DMS 273 (cell line): ENCODE measurements around the gene KRTAP12-4.
A peak's percentile ranks its signal among the peaks of the same experiment; 100 is the strongest.
"Not testable (repeated sequence)": the region's sequence is repeated elsewhere in the genome, so short reads cannot be mapped to it uniquely, and the experiment has no call there.

Experiments used
- DNase-seq: peaks from one replicate; lab custom pipeline; 2025; ENCODE audit not compliant: unreplicated experiment; lab: John Stamatoyannopoulos, UW

KRTAP12-4 gene

DNA sequence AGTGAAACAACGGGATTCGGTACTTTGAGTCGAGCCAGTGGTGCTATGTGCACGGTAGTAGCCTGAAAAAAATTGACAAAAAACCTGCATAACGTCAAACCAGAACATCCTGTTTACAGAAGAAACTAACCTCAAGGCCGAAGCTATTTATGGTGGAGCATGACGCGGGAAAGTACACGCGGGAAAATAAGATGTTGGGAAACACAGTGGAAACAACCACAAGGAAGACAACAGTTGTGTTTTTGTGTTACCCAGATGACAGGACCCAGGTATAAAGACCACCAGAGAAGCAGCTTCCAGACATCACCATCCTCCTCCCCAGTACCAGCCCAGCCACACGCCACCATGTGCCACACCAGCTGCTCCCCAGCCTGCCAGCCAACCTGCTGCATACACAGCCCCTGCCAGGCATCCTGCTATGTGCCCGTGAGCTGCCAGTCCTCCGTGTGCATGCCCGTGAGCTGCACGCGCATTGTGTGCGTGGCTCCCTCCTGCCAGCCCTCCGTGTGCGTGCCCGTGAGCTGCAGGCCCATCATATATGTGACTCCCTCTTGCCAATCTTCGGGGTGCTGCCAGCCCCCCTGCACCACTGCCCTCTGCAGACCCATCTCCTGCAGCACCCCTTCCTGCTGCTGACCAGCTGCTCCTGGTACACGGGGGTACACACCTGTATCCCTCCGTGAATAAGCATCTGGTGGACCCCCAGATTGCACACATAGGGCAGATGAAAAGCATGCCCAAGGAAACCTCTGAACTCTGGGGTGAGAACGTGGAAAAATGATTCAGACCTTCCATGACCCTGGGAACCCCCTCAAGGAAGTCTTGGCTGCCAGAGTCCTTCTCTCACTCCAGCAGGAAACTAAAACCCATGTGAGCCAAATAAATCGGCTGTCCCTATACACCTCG is 3.4 kb upstream of the KRTAP12-4 start, which contains the start of gene KRTAP12-3:
Gene KRTAP12-3, plus strand, starts transcription at position 298 of the 906 bp plus-strand sequence. Its CDS starts 48 bp downstream, at position 346.
- peak; percentile 63 for DNase-seq

GRCh38 chr21:44656868-44657267 is 2.4 kb upstream of the KRTAP12-4 start:
- no peak for DNase-seq

DNA sequence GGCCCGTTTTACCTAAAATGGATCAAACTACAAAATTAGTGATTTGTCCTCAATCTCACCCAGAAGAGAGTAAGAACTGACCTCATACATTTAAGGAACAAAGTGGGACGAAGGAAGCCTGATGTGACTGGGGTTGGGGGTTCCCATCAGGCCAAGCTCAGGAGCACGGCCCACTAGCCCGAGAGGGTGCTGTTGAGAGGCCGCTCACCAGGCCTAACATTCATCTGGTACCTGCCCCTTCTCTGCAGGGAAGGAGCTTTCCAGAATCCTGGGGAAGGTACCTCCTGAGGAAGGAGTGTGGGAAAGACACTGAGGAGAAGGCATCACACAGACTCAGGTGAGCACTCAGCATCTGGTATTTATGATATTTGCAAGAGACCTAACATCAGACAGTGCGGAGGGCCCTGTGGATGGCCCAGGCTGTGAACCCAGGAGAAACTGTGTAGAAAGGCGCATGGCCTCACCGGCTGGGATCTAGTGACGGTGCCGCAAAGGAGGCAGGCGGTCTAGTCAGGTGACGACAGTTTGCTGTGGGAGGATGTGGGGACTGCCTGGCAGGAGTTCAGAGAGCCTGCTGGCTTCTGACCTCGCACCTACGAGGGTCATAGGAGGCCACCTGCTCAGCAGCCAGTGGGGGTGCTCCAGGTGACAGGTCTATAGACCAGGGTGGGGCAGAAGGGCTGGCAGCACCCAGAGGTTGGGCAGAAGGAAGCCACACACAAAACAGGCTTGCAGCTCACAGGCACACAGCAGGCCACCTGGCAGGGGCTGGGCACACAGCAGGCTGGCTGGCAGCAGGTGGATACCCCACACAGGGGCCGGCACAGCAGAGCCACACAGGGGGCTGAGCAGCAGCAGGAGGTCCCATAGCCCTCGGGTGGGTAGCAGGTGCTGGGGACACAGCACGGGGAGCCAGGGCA is 543 bp downstream of the KRTAP12-4 start:
- DNase-seq = no peak

DNA sequence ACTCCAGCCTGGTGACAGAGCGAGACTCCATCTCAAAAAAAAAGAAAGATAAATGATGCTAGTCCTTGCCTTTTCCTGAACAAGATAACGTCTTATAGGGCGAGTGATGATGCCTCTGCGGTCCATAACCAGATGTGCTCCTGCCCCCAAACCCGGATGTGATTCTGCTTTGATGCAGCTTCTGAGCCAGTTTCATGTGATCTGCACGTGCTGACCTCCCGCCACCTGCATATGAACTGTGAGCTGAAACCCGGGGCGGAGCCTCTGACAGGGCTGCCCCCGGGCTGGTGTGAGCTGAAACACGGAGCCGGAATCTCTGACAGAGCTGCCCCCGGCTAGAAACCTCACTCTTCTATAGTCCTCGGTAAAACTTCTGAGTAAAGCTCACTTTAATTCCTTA is 1.3 kb downstream of the KRTAP12-4 start:
- peak; percentile 17 for DNase-seq

DNA sequence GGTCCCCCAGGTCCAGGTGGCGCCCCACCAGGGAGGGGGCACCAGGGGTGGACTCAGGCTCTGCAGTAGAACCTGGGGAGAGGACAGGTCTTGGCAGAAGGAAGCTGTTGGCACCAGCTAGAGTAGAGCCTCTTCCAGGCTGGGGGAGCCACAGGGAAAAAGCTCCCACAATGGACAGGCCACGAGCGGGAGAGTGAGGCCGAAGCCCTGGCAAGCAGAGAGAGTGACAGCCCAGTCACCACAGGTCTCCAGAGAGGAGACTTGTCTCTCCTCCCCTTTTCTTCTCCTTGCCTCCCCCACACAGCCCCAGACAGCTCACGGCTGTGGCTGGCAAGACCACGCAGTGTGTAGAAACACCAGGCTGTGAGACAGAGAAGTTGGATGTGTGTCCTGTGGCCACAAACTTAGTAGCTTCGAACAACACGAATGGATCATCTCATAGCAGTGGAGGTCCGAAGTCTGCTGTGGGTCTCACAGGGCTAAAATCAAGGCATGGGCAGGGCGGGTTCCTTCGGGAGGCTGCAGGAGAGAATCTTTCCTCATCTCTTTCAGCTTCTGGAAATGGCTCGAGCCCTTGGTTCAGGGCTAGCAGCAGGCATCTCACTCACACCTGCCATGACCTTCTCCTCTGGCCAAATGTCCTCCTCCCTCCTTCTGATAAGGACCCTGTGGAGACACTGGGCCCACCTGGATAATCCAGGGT is 3.3 kb downstream of the KRTAP12-4 start:
- DNase-seq = no peak

DNA sequence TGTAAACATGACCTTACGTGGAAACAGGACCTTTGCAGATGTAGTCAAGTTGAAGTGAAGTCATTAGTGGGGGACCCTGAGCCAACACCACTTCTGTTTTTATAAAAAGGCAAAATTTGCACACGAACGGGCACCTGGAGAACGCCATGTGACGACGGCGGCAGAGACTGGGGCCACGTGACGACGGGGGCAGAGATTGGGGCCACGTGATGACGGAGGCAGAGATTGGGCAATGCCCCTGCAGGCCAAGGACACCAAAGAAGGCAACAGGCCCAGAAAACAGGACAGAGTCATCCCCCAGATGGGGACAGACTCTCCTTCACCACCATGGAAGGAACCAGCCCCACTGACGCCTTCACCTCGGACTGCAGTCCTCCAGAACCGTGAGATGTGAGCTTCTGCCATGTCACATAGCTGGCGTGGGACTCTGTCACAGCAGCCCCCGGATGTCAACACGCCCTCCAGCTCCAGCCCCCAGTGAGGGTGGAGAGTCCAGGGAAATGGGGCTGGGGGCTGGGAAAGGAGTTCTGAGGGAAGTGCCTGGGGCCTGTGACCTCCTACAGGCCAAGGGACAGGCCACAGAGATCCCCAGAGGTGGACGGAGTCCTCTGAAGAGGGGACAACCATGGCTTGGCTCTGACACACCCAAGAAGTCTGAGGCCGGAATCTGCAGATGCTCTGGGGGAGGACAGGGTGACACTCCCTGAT is 4.0 kb downstream of the KRTAP12-4 start:
- no peak for DNase-seq

DNA sequence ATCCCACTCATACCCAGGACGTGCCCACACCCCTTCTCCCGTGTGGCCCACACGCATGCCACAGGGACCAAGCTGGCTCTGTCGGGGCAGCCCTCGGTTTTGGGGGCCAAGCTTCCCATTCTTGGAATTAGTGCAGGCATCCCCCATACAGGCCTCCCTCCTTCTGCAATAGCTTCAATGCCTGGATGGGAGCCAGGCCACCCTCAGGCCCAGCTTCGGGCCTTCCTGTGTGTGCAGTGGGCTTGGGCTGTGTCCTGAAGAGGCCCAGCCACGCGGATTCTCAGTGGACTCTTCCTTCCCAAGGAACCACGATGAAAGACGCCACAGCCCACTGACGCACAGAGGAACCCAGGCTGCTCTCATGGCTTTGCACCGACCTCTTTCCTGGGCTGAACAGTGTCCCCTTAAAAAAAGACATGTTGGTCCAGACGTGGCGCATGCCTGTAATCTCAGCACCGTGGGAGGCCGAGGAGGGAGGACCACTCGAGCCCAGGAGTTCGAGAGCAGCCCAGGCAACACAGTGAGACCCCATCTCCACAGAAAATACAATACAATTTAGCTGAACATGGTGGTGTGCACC is 4.8 kb downstream of the KRTAP12-4 start:
- DNase-seq = no peak

DNA sequence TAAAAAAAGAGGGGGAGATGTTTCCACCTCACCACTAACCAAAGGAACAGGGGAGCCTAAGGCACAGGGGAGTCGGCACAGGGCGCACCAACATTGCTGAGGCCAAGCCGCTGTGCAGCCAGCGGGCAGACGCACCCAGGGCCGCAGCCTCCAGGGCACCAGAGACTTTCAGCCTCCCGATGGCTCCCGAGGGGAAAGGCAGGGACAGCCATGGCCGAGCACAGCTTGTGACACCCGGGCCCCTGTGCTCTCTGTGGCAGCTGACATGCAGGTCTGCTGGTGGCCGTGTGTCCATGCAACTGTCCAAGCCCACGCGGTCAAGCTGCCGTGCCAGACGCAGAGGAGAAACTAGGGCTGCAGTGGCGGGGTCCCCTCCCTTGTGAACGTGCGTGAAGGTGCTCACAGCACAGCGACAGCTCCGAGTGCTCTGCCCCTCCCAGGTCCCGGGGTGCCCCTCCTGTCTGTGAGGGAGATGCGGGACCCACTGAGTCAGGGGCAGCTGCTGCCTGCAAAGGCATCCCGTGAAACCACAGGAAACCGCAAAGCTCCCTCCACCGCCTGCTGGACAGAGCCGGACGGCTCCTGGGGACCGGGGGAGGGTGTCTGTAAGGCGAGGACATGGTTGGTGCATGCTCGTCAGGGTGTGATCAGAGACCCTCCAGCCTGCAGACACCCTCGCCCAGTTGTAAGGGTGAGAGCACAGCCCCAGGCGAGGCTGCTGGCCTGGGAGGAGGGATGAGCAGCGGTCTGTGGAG is 5.7 kb downstream of the KRTAP12-4 start:
- DNase-seq = no peak

- DNase-seq = peak; percentile 83
Measured at GRCh38 chr21:44647222-44647552, 7.3 kb downstream of the KRTAP12-4 start.

- DNase-seq = peak; percentile 83
Measured at GRCh38 chr21:44646366-44647221, 7.9 kb downstream of the KRTAP12-4 start, which contains the start of gene KRTAP10-11. Gene KRTAP10-11, plus strand, starts transcription at chr21:44646414. Its CDS starts 45 bp downstream, at chr21:44646459.

GRCh38 chr21:44644878-44645277 is 9.6 kb downstream of the KRTAP12-4 start:
- no peak for DNase-seq

DNA sequence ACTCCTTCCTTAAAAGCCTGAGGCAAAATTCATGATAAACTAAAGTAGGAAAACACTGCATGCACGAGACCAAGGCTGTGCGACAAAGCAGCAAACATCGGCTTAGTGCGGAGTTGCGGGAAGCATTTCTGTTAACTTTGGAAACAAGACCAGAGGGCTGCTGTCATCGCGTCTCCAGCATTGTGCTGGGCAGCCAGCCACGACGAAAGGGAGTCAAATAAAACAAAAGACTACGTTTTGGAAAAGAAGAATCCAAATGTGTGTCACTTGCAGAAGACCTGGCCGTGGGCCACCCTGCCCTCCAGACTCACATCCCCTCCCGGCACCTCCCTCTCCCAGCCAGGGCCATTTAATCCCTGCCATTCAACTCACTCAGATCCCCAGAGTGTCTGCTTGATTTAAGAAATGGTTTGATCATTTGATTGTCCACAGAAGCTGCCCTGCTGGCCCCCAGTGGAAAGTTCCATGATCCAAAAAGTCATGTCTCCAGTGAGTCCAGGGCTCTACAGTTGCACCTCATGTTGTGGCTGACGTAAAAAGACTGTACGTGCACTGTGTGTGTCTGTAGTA is 10.6 kb downstream of the KRTAP12-4 start:
- no peak for DNase-seq

- DNase-seq = no peak
Measured at GRCh38 chr21:44640761-44641160, 13.7 kb downstream of the KRTAP12-4 start.

- no peak for DNase-seq
Measured at GRCh38 chr21:44639331-44639655, 15.2 kb downstream of the KRTAP12-4 start.

DNA sequence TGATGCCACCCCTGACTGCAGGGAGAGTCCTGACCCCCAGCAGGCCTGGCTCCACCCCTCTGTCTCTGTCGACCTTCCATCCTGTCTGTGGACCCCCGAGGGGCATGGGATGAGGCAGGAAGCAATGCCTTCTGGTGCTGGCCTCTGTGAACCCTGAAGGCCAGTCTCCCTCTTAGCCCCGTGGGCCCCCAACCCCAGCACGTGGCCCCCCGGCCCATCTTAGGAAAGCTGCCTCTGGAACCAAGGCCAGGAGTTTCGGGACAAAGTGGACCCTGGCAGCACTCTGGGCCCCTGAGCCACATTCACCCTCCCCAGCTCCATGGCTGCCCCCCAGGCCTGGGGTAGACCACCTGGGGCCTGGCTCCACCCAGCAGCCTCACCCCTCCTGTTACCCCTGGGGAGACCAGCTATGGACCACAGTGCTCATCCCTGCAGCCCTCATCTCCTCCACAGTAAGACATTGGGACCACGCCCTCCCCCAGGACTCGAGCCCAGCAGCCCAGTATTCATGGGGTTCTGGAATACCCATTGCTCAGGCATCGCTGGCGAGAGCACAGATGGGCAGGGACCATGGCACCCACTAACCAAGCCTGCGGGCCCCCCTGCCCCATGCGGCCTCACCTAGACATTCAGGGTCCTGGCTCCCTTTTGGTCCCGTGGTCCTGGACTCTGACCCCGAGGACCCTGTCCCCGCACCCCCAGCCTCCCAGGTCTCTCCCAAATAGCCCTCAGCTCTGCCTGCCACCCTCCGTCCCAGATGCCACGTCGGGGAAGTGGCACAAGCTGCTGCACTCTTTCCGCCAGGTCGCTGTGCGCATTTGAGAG is 15.7 kb downstream of the KRTAP12-4 start:
- DNase-seq = not testable (repeated sequence)

- DNase-seq = peak; percentile 74
Measured at GRCh38 chr21:44637851-44638348, 16.6 kb downstream of the KRTAP12-4 start.
